Panc1 (cell line): Measurements from ENCODE around the gene SOBP. TPM values are rescaled to one million over a fixed set of nuclear protein-coding genes. Genes with fewer than 3 reads are reported as not detected.

Source experiments
- ATAC-seq: fragments of 200-7000 bp; cut with Tn5 transposase; 2 replicates; pipeline ENCODE4 v1.9.1; 2020; ENCODE audit warnings: mild to moderate bottlenecking, moderate library complexity
- BruUV-seq: library from RNA; stranded (reverse); fragments of 400-500 nt; replicated peaks from 2 replicates; lab custom pipeline; 2021; lab: Mats Ljungman, UMichigan
- CTCF ChIA-PET: fragments of 300-600 bp; sonication (Branson Sonifier 250); formaldehyde crosslinking; loops from one replicate; lab custom pipeline; 2022; ENCODE audit warnings: antibody characterized with exemption; lab: Charles Lee
- POLR2A ChIA-PET: fragments of 300-600 bp; sonication (Branson Sonifier 250); formaldehyde crosslinking; loops from one replicate; lab custom pipeline; 2022; ENCODE audit warnings: antibody characterized with exemption; lab: Charles Lee
- DNase-seq: peaks from one replicate; pipeline ENCODE4 v3.0.0-alpha.2; 2010; ENCODE audit warnings: low read depth, low spot score
- H3K27ac ChIP-seq: 2 replicates; pipeline ENCODE4 v1.5.1; 2011; ENCODE audit warnings: mild to moderate bottlenecking, low read length, inconsistent platforms
- H3K27me3 ChIP-seq: fragments of 200-500 bp; sonication (Bioruptor generic); 2 replicates; pipeline ENCODE4 v1.6.0; 2014; ENCODE audit warnings: low read length, inconsistent platforms; ENCODE audit not compliant: control insufficient read depth, insufficient read depth
- H3K36me3 ChIP-seq: fragments of 200-500 bp; sonication (Bioruptor generic); 2 replicates; pipeline ENCODE4 v1.5.1; 2014; ENCODE audit warnings: inconsistent platforms, mild to moderate bottlenecking, low read length, moderate library complexity; ENCODE audit not compliant: control insufficient read depth, insufficient read depth
- H3K4me1 ChIP-seq: 2 replicates; pipeline ENCODE4 v1.5.1; 2011; ENCODE audit warnings: inconsistent platforms, mild to moderate bottlenecking, low read length, moderate library complexity; ENCODE audit not compliant: control insufficient read depth, insufficient read depth
- H3K4me3 ChIP-seq, 2 experiments: 2 replicates each; pipeline ENCODE4 v1.5.1; 2011 to 2012; ENCODE audit warnings: low read depth in 2 of 2, low read length in 2 of 2, mild to moderate bottlenecking in 2 of 2, inconsistent platforms in 1 of 2, moderate library complexity in 1 of 2
- H3K9me3 ChIP-seq: fragments of 200-500 bp; sonication (Bioruptor generic); 2 replicates; pipeline ENCODE4 v1.5.1; 2014; ENCODE audit warnings: low read depth, mild to moderate bottlenecking, inconsistent platforms, low read length, moderate library complexity; ENCODE audit not compliant: control insufficient read depth, insufficient read depth
- CTCF ChIP-seq: fragments of 450-650 bp; IDR thresholded peaks from 2 replicates; pipeline ENCODE4 v1.5.1; 2017; ENCODE audit warnings: mild to moderate bottlenecking
- POLR2AphosphoS5 ChIP-seq: IDR thresholded peaks from 2 replicates; pipeline ENCODE4 v1.6.1; 2012; ENCODE audit warnings: mild to moderate bottlenecking, low read depth, low read length, moderate library complexity
- SIN3A ChIP-seq: IDR thresholded peaks from 2 replicates; pipeline ENCODE4 v1.6.1; 2012; ENCODE audit warnings: low read depth, mild to moderate bottlenecking, low read length, moderate library complexity, borderline replicate concordance; ENCODE audit not compliant: insufficient read depth
- TCF7L2 ChIP-seq: IDR thresholded peaks from 2 replicates; pipeline ENCODE4 v1.6.1; 2011; ENCODE audit warnings: mild to moderate bottlenecking, low read depth, low read length, inconsistent platforms
- in situ Hi-C: cut with HindIII; loops from 2 replicates; pipeline ENCODE4 v1.10.0; 2016; ENCODE audit warnings: low sequenced_read_pairs, low pct_unique_long_range_greater_than_20kb
- intact Hi-C: fragments of 100-400 bp; cut with micrococcal nuclease; formaldehyde crosslinking; loops from one replicate; pipeline ENCODE4 v1.10.0; 2022; ENCODE audit not compliant: unreplicated experiment
- total RNA-seq: library from RNA; stranded (reverse); gene quantifications from one replicate; pipeline ENCODE4 v1.2.1, GENCODE V29; 2021; ENCODE audit not compliant: unreplicated experiment
- TF ChIP-seq, protein P1 (sequence below), 2 experiments: IDR thresholded peaks; 2 replicates each; pipeline ENCODE4 v1.6.1; 2011 to 2012; ENCODE audit warnings: low read depth in 2 of 2, control low read depth in 1 of 2, low read length in 1 of 2, mild to moderate bottlenecking in 1 of 2, moderate library complexity in 1 of 2; ENCODE audit not compliant: insufficient read depth in 1 of 2

SOBP gene
- total RNA-seq, 1 experiment from 2014 or later = 9.0 TPM

DNA sequence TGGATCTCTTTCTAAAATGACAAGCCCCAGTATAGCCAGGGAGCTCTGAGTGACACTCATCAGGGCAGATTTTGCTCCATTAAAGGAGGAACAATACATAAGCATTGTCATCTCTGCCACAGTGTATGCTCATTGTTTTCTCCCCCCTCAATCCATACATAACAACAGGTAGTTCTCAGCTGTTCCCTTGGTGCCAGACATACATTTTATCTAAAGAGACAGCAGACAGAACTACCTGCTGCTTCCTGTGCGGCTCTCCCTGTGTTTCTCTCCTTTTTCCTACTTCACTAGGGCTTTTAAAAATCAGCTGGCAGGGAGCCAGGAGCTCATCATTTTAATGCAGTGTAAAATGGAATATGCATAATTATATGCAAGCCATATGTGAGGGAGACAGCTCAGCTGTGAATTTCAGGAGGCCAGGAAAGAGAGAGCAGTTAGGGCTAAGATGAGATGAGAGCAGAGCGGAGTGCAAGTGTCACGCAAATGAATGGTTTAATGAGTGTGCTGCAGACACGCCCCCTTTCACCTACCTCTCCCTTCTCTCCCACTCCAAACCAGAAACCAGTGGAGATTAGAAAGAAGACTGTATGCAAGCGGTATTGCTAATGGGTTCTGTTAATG lies 96.0 kb downstream of the SOBP start:
- Histone ChIP-seq H3K9me3 (no peaks in the 10 kb centered on the region), H3K27ac (no peak overlapping the region), H3K4me1 (no peaks in the 10 kb centered on the region; the same call in 1 of the 2 replicates), H3K36me3 (no peaks in the 10 kb centered on the region), H3K4me3 (no peak overlapping the region), H3K27me3 (no peaks in the 10 kb centered on the region; the same call in 1 of the 2 replicates)
- intact Hi-C loops = no loop called here
- ATAC-seq (no peak), DNase-seq (no peak)
- TF ChIP-seq, protein P1, sequence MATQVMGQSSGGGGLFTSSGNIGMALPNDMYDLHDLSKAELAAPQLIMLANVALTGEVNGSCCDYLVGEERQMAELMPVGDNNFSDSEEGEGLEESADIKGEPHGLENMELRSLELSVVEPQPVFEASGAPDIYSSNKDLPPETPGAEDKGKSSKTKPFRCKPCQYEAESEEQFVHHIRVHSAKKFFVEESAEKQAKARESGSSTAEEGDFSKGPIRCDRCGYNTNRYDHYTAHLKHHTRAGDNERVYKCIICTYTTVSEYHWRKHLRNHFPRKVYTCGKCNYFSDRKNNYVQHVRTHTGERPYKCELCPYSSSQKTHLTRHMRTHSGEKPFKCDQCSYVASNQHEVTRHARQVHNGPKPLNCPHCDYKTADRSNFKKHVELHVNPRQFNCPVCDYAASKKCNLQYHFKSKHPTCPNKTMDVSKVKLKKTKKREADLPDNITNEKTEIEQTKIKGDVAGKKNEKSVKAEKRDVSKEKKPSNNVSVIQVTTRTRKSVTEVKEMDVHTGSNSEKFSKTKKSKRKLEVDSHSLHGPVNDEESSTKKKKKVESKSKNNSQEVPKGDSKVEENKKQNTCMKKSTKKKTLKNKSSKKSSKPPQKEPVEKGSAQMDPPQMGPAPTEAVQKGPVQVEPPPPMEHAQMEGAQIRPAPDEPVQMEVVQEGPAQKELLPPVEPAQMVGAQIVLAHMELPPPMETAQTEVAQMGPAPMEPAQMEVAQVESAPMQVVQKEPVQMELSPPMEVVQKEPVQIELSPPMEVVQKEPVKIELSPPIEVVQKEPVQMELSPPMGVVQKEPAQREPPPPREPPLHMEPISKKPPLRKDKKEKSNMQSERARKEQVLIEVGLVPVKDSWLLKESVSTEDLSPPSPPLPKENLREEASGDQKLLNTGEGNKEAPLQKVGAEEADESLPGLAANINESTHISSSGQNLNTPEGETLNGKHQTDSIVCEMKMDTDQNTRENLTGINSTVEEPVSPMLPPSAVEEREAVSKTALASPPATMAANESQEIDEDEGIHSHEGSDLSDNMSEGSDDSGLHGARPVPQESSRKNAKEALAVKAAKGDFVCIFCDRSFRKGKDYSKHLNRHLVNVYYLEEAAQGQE (IDR thresholded peaks at IDR 0.05; ENCODE audit: insufficient read depth in 1 of 2, low read depth in 2 of 2, low read length in 1 of 2) = no peak
- TF ChIP-seq CTCF = no peak
- no peak for TF ChIP-seq TCF7L2
- TF ChIP-seq POLR2AphosphoS5 = no peak
- TF ChIP-seq SIN3A = no peak
- no TSS peak for BruUV-seq
- ChIA-PET POLR2A (interaction anchor here (0.6 to 1.0 kb wide), 2 partner anchors 37 to 69 kb away, joined by 3 to 7 read pairs; no protein-coding TSS in a partner anchor), CTCF (no interaction called here)
- in situ Hi-C loops = no loop called here

DNA sequence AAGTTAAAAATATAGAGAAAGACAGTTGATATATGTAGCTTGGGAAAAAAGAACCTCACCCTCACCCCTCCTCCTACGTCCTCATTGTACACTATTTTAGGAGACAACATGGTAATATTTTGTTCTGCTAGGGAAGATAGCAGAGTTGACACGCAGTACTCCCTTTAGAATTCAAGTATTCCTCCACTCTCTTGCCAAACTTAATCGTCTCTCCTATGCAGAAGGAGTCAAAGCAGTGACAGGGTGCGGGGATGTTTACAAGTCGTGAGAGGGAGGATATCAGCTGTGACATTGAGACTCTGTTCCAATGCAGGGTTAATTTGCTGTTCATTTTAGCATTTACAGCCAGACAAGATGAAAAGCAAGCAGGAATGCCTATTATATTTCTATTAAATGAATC lies 97.5 kb downstream of the SOBP start:
- ChIA-PET CTCF (no interaction called here), POLR2A (no interaction called here)
- no peak overlapping the region for H3K4me3 ChIP-seq
- no TSS peak for BruUV-seq
- no peaks in the 10 kb centered on the region; the same call in 1 of the 2 replicates for H3K4me1 ChIP-seq
- H3K36me3 ChIP-seq = no peaks in the 10 kb centered on the region
- H3K27me3 ChIP-seq = no peaks in the 10 kb centered on the region; the same call in 1 of the 2 replicates
- TF ChIP-seq, protein P1 (IDR thresholded peaks at IDR 0.05; ENCODE audit: insufficient read depth in 1 of 2, low read depth in 2 of 2, low read length in 1 of 2) = no peak
- TF ChIP-seq CTCF (no peak), POLR2AphosphoS5 (no peak), SIN3A (no peak), TCF7L2 (no peak)
- DNase-seq (no peak), ATAC-seq (no peak)
- intact Hi-C loops (no loop called here), in situ Hi-C loops (no loop called here)
- no peaks in the 10 kb centered on the region for H3K9me3 ChIP-seq
- no peak overlapping the region for H3K27ac ChIP-seq
